Bronchial epithelial cell (primary cell): ENCODE measurements around the gene C3orf20. TPM values are rescaled to one million over a fixed set of nuclear protein-coding genes. Genes with fewer than 3 reads are reported as not detected.

ENCODE experiments used
- DNase-seq: peaks from one replicate; pipeline ENCODE4 v3.0.0-alpha.2; 2010; ENCODE audit warnings: low read depth
- FAIRE-seq: peaks from 2 replicates; lab custom pipeline; 2011; peaks lifted over from hg19 to GRCh38; lab: Jason Lieb, UNC
- H3K27me3 ChIP-seq: 2 replicates; pipeline ENCODE4 v1.5.1; 2011; ENCODE audit warnings: low read length; ENCODE audit not compliant: control insufficient read depth, insufficient read depth
- H3K36me3 ChIP-seq: 2 replicates; pipeline ENCODE4 v1.5.1; 2011; ENCODE audit warnings: low read length; ENCODE audit not compliant: control insufficient read depth, insufficient read depth
- H3K4me3 ChIP-seq: 2 replicates; pipeline ENCODE4 v1.5.1; 2011; ENCODE audit warnings: mild to moderate bottlenecking, low read depth, low read length, control low read depth
- CTCF ChIP-seq: IDR thresholded peaks from 2 replicates; pipeline ENCODE4 v1.5.1; 2011; ENCODE audit warnings: mild to moderate bottlenecking, moderate library complexity, low read length, control low read depth, inconsistent platforms; ENCODE audit not compliant: insufficient read depth, severe bottlenecking
- total RNA-seq: library from RNA; depleted of rRNA; stranded (reverse); fragments of >200 nt; gene quantifications from 2 replicates; pipeline ENCODE4 v1.2.1, GENCODE V29; 2014

The C3orf20 gene
- under 0.01 TPM in 1 of 2 replicates, not detected in the other for total RNA-seq

- no peak for TF ChIP-seq CTCF
- Histone ChIP-seq H3K4me3 (no peak within 1 kb of the TSS), H3K27me3 (no peaks in the 10 kb centered on the region), H3K36me3 (peaks cover 13% of the 10 kb centered on the region)
- DNase-seq: no peak
- no peak for FAIRE-seq
Observed at GRCh38 chr3:14674841-14675240, at the start of gene C3orf20. Gene C3orf20 (plus strand): TSS chr3:14675141. CDS start chr3:14682714, 7,573 bp downstream.

GRCh38 chr3:14625443-14625842 is 49.5 kb upstream of the C3orf20 start:
- Histone ChIP-seq H3K4me3 (no peak overlapping the region), H3K36me3 (no peaks in the 10 kb centered on the region), H3K27me3 (no peaks in the 10 kb centered on the region)
- no peak for TF ChIP-seq CTCF
- FAIRE-seq (no peak), DNase-seq (no peak)

GRCh38 chr3:14627815-14628214 is 47.1 kb upstream of the C3orf20 start:
- DNase-seq (no peak), FAIRE-seq (no peak)
- no peaks in the 10 kb centered on the region for H3K36me3 ChIP-seq
- no peak overlapping the region for H3K4me3 ChIP-seq
- no peaks in the 10 kb centered on the region for H3K27me3 ChIP-seq
- TF ChIP-seq CTCF: no peak

- TF ChIP-seq CTCF: no peak
- DNase-seq (no peak), FAIRE-seq (no peak)
- no peak overlapping the region for H3K4me3 ChIP-seq
- no peaks in the 10 kb centered on the region for H3K27me3 ChIP-seq
- no peaks in the 10 kb centered on the region for H3K36me3 ChIP-seq
Observed at GRCh38 chr3:14628406-14628805, 46.5 kb upstream of the C3orf20 start.

GRCh38 chr3:14630404-14631100 is 44.4 kb upstream of the C3orf20 start:
- Histone ChIP-seq H3K4me3 (no peak overlapping the region), H3K27me3 (no peaks in the 10 kb centered on the region), H3K36me3 (no peaks in the 10 kb centered on the region)
- TF ChIP-seq CTCF: no peak
- FAIRE-seq: no peak
- DNase-seq: no peak

- no peak for TF ChIP-seq CTCF
- DNase-seq: no peak
- H3K27me3 ChIP-seq: no peaks in the 10 kb centered on the region
- no peak for FAIRE-seq
- no peaks in the 10 kb centered on the region for H3K36me3 ChIP-seq
- no peak overlapping the region for H3K4me3 ChIP-seq
Observed at GRCh38 chr3:14631101-14631497, 43.8 kb upstream of the C3orf20 start.
